ENCODE data around the gene GOLGA5.
"Not testable (repeated sequence)": the region's sequence is repeated elsewhere in the genome, so short reads cannot be mapped to it uniquely, and the experiment has no call there.

GOLGA5 gene

GRCh38 chr14:92778868-92779565 lies 15.1 kb upstream of the GOLGA5 start:
- DNase-seq (ENCODE audit: low read depth), result not testable (repeated sequence)

- DNase-seq (ENCODE audit: low read depth), result no peak
Observed at GRCh38 chr14:92780444-92781232, 13.5 kb upstream of the GOLGA5 start.

- no peak for DNase-seq (ENCODE audit: low read depth)
Observed at GRCh38 chr14:92781350-92781749, 12.8 kb upstream of the GOLGA5 start.

GRCh38 chr14:92783813-92784431 lies 10.2 kb upstream of the GOLGA5 start:
- no peak for DNase-seq (ENCODE audit: low read depth)

- no peak for DNase-seq (ENCODE audit: low read depth)
Observed at GRCh38 chr14:92785667-92786426, 8.3 kb upstream of the GOLGA5 start.

GRCh38 chr14:92786427-92786756 lies 7.7 kb upstream of the GOLGA5 start:
- DNase-seq (ENCODE audit: low read depth), result no peak

GRCh38 chr14:92787554-92787953 lies 6.6 kb upstream of the GOLGA5 start:
- DNase-seq (ENCODE audit: low read depth), result no peak

- no peak for DNase-seq (ENCODE audit: low read depth)
Observed at GRCh38 chr14:92789457-92790089, 4.5 kb upstream of the GOLGA5 start.

GRCh38 chr14:92792885-92793284 lies 1.2 kb upstream of the GOLGA5 start:
- DNase-seq (ENCODE audit: low read depth), result no peak

GRCh38 chr14:92794547-92794941 lies 439 bp downstream of the GOLGA5 start:
- no peak for DNase-seq (ENCODE audit: low read depth)

- DNase-seq (ENCODE audit: low read depth), result no peak
Observed at GRCh38 chr14:92794961-92795360, 856 bp downstream of the GOLGA5 start.

GRCh38 chr14:92797935-92798653 lies 4.0 kb downstream of the GOLGA5 start:
- DNase-seq (ENCODE audit: low read depth), result no peak

- no peak for DNase-seq (ENCODE audit: low read depth)
Observed at GRCh38 chr14:92798811-92799210, 4.7 kb downstream of the GOLGA5 start.

- DNase-seq (ENCODE audit: low read depth), result no peak
Observed at GRCh38 chr14:92800012-92800411, 5.9 kb downstream of the GOLGA5 start.

- no peak for DNase-seq (ENCODE audit: low read depth)
Observed at GRCh38 chr14:92800525-92800924, 6.4 kb downstream of the GOLGA5 start.

- no peak for DNase-seq (ENCODE audit: low read depth)
Observed at GRCh38 chr14:92801917-92802316, 7.8 kb downstream of the GOLGA5 start.

GRCh38 chr14:92802678-92803077 lies 8.6 kb downstream of the GOLGA5 start:
- DNase-seq (ENCODE audit: low read depth), result no peak

- DNase-seq (ENCODE audit: low read depth), result no peak
Observed at GRCh38 chr14:92813201-92813600, 19.1 kb downstream of the GOLGA5 start.

- DNase-seq (ENCODE audit: low read depth), result no peak
Observed at GRCh38 chr14:92819011-92819597, 25.0 kb downstream of the GOLGA5 start.

- DNase-seq (ENCODE audit: low read depth), result not testable (repeated sequence)
Observed at GRCh38 chr14:92819680-92820535, 25.8 kb downstream of the GOLGA5 start.

Measured in stimulated activated CD8-positive, alpha-beta memory T cell treated with anti-CD3 and anti-CD28 coated beads, Interleukin-12 subunit alpha, Interleukin-12 subunit beta, amount 100 ng/mL, for 4 hours (primary cell).